ENCODE measurements around the gene SEC16A.
A peak's percentile ranks its signal among the peaks of the same experiment; 100 is the strongest.

Gene SEC16A

GRCh38 chr9:136484153-136485048 lies 1.6 kb upstream of the SEC16A start:
- DNase-seq, result peak; percentile 31

- DNase-seq, result peak; percentile 88
These were observed 831 bp upstream of the SEC16A start for GRCh38 chr9:136483589-136484152.

DNA sequence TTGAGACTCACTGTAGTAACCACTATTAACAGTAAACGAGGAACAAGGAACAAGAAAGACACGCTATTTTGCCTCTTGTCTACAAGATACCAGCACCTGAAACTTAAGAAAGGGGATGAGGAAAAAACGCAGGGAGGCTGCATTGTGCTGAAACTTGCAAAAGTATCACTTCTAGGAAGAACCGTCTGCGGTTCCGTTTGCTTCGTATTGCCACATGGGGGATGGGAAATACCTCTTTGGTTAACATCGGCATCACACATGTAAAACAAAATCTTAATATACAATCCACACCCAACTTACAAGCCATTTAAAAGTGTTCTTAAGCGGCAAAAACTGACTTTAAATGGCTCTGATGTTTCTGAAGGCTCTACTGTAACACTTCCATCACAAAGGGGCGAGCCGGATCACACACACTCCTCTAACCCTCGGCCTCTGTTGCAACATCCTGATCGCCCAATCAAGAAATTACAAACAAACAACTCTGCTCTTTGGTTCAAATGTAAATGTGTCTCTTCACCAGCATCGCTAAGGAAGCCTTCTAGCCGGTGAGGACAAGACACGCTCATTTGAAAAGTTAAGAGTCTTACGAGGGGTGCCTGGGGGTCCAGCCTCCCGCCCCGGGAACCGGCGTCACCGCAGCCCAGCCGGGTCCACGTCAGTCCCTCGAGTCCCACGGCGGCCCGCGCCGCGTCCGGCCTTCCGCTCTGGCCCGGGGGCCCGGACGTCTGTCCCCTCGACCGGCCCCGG lies 621 bp downstream of the SEC16A start:
- peak; percentile 39 for DNase-seq

GRCh38 chr9:136481558-136481957 lies 1.3 kb downstream of the SEC16A start:
- DNase-seq, result no peak

- no peak for DNase-seq
These were observed 6.3 kb downstream of the SEC16A start for GRCh38 chr9:136476369-136477150.

DNA sequence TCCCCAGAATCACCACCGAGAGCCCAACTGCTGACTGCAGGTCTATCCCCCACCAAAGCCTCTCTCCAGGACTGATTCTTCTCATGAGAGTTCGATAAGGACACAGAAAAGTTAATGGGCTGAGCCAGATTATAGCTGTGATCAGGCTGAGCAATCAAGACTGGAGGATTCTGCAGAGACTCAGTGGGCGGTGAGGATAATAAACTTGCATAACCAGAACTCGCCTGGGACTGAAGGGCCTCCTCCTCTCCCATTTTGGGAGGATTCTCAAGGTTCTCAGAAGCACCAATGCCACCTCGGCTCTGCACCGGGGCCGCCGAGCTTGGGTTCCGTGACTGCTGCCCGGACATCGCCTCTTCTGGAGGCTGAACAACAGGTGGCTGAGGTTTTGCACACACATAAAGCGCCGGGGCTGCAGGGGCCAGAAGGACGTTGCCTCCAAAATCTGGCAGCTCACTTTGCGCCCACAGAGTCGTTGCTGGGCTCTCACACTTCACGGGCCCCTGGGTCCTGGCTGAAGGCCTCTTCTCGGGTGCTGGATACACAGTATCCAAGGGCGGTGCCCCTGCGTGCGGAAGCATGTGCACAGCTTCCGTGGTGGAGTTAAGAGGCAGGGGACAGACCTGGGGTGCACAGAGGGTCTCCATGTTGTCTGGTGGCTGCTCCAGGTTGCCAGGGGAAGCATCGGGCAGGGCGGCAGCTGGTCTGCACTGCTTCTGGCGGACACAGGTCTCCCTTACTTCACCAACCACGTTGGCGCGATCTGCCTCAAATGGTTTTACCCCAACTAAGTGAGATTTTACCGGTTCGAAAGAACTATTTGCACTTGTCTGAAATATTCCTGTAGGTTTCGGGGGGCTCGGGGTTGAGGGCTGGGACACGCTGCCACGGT lies 7.6 kb downstream of the SEC16A start:
- DNase-seq, result no peak

DNA sequence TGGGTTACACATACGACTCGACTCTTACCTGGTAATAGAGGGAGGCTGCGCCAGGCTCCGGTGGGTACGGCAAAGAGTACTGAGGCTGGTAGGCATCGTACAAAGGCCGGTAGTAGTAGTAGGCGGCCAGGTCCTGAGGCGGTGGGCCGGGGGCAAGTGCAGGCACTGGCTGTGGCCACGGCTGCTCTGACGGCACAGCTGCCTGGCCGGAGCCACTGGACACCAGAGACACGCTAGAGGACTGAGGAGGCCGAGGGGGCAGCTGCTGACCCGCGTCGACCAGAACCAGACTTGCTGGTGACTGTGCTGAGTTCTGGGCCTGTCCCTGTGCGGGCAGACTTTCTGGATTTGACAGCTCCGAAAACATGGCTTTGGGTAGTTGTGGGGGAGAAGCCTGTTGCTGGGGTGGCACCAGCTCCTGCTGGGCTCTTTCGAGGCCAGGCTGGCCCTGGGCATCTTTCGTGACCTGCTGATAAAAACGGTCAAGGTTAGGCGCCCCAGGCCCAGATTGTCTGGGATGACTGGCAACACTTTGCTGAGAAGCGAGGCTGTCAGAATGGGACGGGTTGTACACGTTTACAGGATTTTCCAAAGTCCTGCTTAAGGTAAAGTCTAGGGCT lies 8.7 kb downstream of the SEC16A start:
- DNase-seq, result no peak

- no peak for DNase-seq
These were observed 9.5 kb downstream of the SEC16A start for GRCh38 chr9:136473354-136473721.

DNA sequence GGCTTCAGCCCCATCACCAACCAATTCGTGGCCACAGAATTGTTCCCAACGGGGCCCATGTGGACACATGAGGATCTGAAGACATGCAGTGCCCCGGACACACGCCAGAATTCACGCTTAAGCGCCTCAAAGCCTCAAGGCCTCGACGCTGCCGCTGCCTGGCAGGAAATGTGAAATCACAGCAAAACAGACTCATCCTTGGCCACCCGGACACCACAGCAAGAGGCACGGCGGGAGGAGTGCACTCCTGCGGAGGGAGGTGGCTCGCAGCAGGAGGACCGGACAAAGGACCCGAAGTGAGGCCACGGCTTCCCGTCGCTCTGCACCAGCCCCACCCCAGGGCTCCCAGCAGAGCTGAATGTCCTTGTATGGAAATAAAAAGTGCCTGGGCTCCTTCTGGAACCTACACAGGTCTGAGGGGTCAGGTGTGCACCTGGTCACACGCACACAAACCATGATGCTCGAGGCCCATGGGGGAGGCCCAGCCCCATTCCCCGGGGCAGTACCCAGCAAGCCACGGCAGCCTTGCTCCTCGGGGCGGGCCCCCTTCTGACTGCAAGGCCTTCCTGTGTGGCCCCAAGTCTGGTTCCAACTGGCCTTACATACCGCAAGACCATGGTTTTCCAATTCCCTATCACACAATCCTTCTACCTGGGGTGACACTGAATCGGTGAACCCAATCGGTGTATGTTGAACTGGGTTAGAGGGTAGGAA lies 10.0 kb downstream of the SEC16A start:
- no peak for DNase-seq

GRCh38 chr9:136471802-136472487 lies 10.9 kb downstream of the SEC16A start:
- no peak for DNase-seq

DNA sequence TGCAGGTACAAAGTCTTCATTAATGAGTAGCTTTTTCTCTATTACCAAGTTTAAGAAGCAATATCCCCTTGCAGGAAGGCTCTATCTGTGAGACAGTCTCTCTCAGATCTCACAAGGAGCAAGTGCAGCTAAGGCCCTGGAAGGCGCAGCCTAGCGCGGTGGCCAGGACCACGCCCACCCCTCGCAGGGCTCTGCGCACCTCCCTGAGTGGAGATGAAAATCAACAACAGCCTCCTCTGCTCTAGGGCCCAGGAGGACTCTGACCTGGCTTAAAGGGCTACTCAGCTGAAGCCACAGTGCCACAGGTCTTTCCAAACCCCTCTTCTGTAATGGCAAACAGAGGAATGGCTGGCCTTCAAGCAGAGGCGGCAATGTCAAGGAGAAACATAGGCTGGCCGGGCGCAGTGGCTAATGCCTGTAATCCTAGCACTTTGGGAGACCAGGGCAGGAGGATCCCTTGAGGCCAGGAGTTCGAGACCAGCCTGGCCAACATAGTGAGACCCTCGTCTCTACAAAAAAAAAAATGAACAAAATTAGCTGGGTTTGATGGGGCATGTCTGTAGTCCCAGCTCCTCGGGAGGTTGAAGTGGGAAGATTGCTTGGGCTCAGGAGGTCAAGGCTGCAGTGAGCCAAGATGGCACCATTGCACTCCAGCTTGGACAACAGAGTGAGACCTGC lies 11.9 kb downstream of the SEC16A start:
- no peak for DNase-seq

DNA sequence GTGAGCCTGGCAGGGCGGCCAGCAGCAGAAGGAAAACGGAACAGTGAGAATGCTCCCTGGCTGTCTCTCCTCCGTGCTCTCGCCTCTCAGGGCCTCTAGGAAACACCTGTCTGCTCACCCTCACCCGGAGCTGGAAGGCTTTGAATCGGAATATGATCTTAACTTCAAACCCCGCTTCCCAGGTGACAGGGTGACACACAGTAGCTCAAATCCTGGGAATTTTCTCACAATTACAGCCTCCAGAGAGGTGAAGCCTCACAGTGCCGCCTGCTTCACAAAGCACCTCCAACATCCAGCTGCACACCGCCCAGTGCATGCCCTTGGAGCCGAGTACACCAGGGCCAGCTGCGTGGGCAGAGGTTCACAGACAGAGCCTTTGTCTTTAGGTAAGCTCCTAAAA lies 12.5 kb downstream of the SEC16A start:
- DNase-seq, result no peak

DNA sequence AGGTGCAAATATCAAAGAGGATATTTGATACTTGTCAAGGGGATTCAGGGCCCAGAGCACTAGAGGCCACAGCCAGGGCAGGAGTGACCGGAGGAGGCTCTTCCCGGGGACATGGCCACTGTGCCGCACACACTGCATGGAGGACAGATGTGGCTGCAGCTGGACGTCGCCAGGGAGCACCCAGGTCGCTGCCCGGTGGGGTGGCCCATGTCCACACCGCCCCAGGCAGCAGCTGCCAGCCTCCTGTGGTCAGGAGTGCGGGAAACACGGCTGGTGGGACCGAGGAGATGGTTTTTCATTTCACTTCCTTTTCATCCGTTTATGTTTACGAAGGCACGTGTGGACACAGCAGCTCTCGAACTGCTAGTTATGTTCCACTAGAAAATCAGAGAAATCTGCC lies 15.1 kb downstream of the SEC16A start:
- DNase-seq, result no peak

DNA sequence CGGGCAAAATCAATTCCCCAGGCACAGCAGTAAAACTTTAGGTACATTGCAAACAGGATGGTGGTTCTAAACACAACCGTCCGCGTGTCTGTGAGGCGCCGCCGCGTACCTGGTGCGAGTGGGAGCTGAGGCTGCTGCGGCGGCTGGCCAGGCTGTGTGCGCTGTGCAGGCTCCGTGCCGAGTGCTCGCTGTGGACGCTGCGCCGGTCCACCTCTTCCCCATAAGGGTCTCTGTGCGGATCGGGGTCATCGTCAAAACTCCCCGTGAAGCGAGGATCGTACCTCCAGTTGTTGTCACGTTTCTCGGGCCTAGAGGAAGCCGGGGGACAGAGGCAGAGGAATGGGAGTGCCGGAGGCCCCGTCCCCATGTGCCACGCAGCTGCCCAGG lies 16.7 kb downstream of the SEC16A start:
- no peak for DNase-seq

DNA sequence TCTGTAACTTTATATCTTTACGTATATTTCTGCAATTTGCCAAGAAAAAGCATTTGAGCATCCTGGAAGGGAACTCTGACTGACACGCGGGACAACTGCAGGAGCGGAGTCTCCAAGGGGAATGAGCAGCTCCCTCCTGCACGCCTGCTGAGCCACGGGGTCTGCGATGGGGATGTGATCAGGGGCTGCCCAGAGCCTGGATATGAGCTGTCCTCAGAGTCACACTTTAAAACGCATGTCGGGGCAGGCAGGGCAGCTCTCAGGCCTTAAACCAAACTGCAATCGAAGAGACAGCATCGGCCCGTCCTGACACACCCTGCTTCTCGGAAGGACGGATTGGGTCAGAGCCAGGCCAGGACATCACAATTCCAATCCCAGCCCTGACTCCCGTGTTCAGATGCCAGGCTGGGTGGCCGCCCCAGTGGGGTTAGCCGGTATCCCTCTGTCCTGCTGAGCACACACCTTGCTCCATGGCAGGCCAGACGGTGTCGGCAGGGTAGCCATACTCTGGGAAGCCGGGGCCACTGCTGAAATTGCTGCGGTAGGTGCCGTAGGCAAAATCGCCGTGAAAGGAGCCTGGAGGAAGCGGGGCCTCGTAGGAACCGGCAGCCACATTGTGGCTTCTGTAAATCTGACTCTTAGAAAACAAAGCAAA lies 17.2 kb downstream of the SEC16A start:
- no peak for DNase-seq

GRCh38 chr9:136464241-136464640 lies 18.6 kb downstream of the SEC16A start:
- no peak for DNase-seq

- DNase-seq, result no peak
These were observed 19.3 kb downstream of the SEC16A start for GRCh38 chr9:136463578-136463977.

DNA sequence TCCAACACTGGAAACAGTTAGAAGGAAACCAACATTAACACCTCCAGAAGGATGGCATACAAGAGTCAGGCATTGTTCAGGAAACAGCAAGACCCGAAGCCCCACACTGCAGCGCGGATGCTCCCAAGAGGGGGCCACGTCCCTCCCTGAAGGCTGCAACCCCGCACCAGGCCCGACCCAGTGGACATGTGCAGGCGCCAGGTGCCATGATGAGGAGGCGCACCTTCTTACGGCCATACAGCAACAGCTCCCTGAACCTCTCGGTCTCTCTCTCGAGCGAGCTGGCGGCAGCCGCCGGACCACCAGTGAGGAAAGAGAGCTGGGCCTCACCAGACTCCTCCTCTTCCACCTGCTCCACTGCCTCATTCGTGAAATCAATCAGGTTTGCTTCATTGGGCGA lies 20.2 kb downstream of the SEC16A start:
- no peak for DNase-seq

DNA sequence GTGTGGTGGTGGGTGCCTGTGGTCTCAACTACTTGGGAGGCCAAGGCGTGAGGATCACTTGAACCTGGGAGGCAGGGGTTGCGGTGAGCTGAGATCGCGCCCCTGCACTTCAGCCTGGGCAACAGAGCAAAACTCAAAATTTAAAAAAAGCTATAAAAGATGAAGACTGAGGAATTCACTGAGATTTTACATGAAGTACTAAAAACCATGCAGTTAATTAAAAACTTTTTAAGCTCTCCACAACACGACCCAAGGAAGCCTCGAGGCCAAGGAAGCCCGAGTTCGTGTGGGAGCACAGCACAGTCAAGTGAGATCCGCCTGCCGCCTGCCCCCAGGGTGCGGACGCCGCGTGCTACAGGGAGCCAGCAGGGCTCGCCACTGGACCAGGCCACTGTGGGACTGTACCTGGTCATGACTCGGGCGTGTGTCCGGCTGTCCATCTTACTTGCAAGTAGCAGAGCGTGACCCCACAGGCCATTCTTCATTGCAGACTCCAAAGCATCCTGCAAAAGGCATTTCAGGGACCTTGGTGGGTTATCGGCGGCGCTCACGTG lies 22.0 kb downstream of the SEC16A start:
- no peak for DNase-seq

Measured in effector CD8-positive, alpha-beta T cell (primary cell).